Measurements from ENCODE around the gene HEBP2. TPM values are rescaled to one million over a fixed set of nuclear protein-coding genes. Genes with fewer than 3 reads are reported as not detected.

Gene HEBP2
- total RNA-seq, 3 donors from 2014 or later (not counting 1 experiment from before 2014, with no cell fraction given): 14.2 to 18.6 (median 15.2) TPM

- Histone ChIP-seq H3K36me3 (ENCODE audit: control insufficient read depth, insufficient read depth, low read length) (no peaks in the 10 kb centered on the region), H3K4me1 (ENCODE audit: control insufficient read depth, insufficient read depth, low read length) (peaks cover under 1% of the 10 kb centered on the region), H3K9me3 (ENCODE audit: control insufficient read depth, insufficient read depth, low read length) (no peaks in the 10 kb centered on the region), H3K4me3 (ENCODE audit: low read length) (no peak overlapping the region), H3K27me3 (ENCODE audit: control insufficient read depth, insufficient read depth, low read length) (no peaks in the 10 kb centered on the region), H3K27ac (ENCODE audit: low read length) (no peak overlapping the region)
- Mint-ChIP-seq H3K4me3 (no peak overlapping the region), H3K9me3 (no peaks in the 10 kb centered on the region), H3K27me3 (ENCODE audit: low read depth in 2 of 2) (peaks cover 0 to 8% of the 10 kb centered on the region in 2 donors), H3K27ac (no peak overlapping the region), H3K4me1 (peaks cover 11 to 14% of the 10 kb centered on the region in 2 donors), H3K36me3 (no peaks in the 10 kb centered on the region)
- TF ChIP-seq CTCF (IDR thresholded peaks at IDR 0.05): no peak
- DNase-seq (no peak), ATAC-seq (no peak)
- 97% methylated on average over 3 of the region's 3 CpGs for WGBS (ENCODE audit: insufficient coverage)
- intact Hi-C loops (cut with micrococcal nuclease): no loop called here
These were observed 47.0 kb downstream of the HEBP2 start for GRCh38 chr6:138451043-138451442.

- intact Hi-C loops (cut with micrococcal nuclease): no loop called here
- Histone ChIP-seq H3K27ac (ENCODE audit: low read length) (no peak overlapping the region), H3K4me1 (ENCODE audit: control insufficient read depth, insufficient read depth, low read length) (peaks cover 2% of the 10 kb centered on the region), H3K4me3 (ENCODE audit: low read length) (no peak overlapping the region), H3K27me3 (ENCODE audit: control insufficient read depth, insufficient read depth, low read length) (no peaks in the 10 kb centered on the region), H3K9me3 (ENCODE audit: control insufficient read depth, insufficient read depth, low read length) (no peaks in the 10 kb centered on the region), H3K36me3 (ENCODE audit: control insufficient read depth, insufficient read depth, low read length) (no peaks in the 10 kb centered on the region)
- peak overlapping the region; percentile 34 to 69 for H3K27ac Mint-ChIP-seq
- no peaks in the 10 kb centered on the region for H3K36me3 Mint-ChIP-seq
- ATAC-seq (peak; percentile 87 to 93 (median 90)), DNase-seq (peak; percentile 22 to 64)
- H3K27me3 Mint-ChIP-seq (ENCODE audit: low read depth in 2 of 2): peaks cover 0 to 4% of the 10 kb centered on the region in 2 donors
- H3K4me3 Mint-ChIP-seq: peak overlapping the region; percentile 67
- peaks cover 16 to 21% of the 10 kb centered on the region in 2 donors for H3K4me1 Mint-ChIP-seq
- no peaks in the 10 kb centered on the region for H3K9me3 Mint-ChIP-seq
- no peak for TF ChIP-seq CTCF (IDR thresholded peaks at IDR 0.05)
- 68% methylated on average over 4 of the region's 9 CpGs for WGBS (ENCODE audit: insufficient coverage)
These were observed 51.1 kb downstream of the HEBP2 start for GRCh38 chr6:138454981-138455706.

- WGBS (ENCODE audit: insufficient coverage): 34% methylated on average over 6 of the region's 7 CpGs
- no peaks in the 10 kb centered on the region for H3K27me3 ChIP-seq (ENCODE audit: control insufficient read depth, insufficient read depth, low read length)
- peak in 1 of 2 donors; percentile 70 for DNase-seq
These were observed 51.9 kb downstream of the HEBP2 start for GRCh38 chr6:138455746-138456400.

More at GRCh38 chr6:138455746-138456400, 51.9 kb downstream of the HEBP2 start:
- Histone ChIP-seq H3K9me3 (ENCODE audit: control insufficient read depth, insufficient read depth, low read length) (no peaks in the 10 kb centered on the region), H3K4me3 (ENCODE audit: low read length) (no peak overlapping the region), H3K4me1 (ENCODE audit: control insufficient read depth, insufficient read depth, low read length) (peaks cover 2% of the 10 kb centered on the region), H3K27ac (ENCODE audit: low read length) (peak overlapping the region; percentile 15), H3K36me3 (ENCODE audit: control insufficient read depth, insufficient read depth, low read length) (no peaks in the 10 kb centered on the region)
- H3K27ac Mint-ChIP-seq: peak overlapping the region; percentile 34 to 69
- no peaks in the 10 kb centered on the region for H3K9me3 Mint-ChIP-seq
- peak overlapping the region; percentile 67 for H3K4me3 Mint-ChIP-seq
- H3K4me1 Mint-ChIP-seq: peaks cover 16 to 21% of the 10 kb centered on the region in 2 donors
- ATAC-seq: peak; percentile 44 to 74 (median 70)
- intact Hi-C loops (cut with micrococcal nuclease): no loop called here
- TF ChIP-seq CTCF (IDR thresholded peaks at IDR 0.05): no peak
- H3K27me3 Mint-ChIP-seq (ENCODE audit: low read depth in 2 of 2): peaks cover 0 to 3% of the 10 kb centered on the region in 2 donors
- H3K36me3 Mint-ChIP-seq: no peaks in the 10 kb centered on the region
